ENCODE measurements around the gene EPYC.
"Not testable (repeated sequence)": the region's sequence is repeated elsewhere in the genome, so short reads cannot be mapped to it uniquely, and the experiment has no call there.

EPYC gene

GRCh38 chr12:90991952-90992465 is 12.8 kb downstream of the EPYC start:
- DNase-seq (ENCODE audit: insufficient read length, low spot score) (no peak), FAIRE-seq (no peak)

GRCh38 chr12:90990611-90991010 is 14.2 kb downstream of the EPYC start:
- no peak for FAIRE-seq
- DNase-seq (ENCODE audit: insufficient read length, low spot score): no peak

GRCh38 chr12:90989686-90990111 is 15.1 kb downstream of the EPYC start:
- FAIRE-seq: no peak

GRCh38 chr12:90987520-90987919 is 17.3 kb downstream of the EPYC start:
- DNase-seq (ENCODE audit: insufficient read length, low spot score): no peak

More at GRCh38 chr12:90989686-90990111, 15.1 kb downstream of the EPYC start:
- no peak for DNase-seq (ENCODE audit: insufficient read length, low spot score)

GRCh38 chr12:90987101-90987500 is 17.7 kb downstream of the EPYC start:
- DNase-seq (ENCODE audit: insufficient read length, low spot score): no peak
- no peak for FAIRE-seq

More at GRCh38 chr12:90987520-90987919, 17.3 kb downstream of the EPYC start:
- FAIRE-seq: no peak

GRCh38 chr12:90985331-90985730 is 19.4 kb downstream of the EPYC start:
- peak; percentile 31 for FAIRE-seq
- DNase-seq (ENCODE audit: insufficient read length, low spot score): not testable (repeated sequence)

- DNase-seq (ENCODE audit: insufficient read length, low spot score) (no peak), FAIRE-seq (no peak)
Measured at GRCh38 chr12:90984114-90984513, 20.7 kb downstream of the EPYC start.

GRCh38 chr12:90982170-90982569 is 22.6 kb downstream of the EPYC start:
- no peak for DNase-seq (ENCODE audit: insufficient read length, low spot score)
- no peak for FAIRE-seq

- DNase-seq (ENCODE audit: insufficient read length, low spot score): no peak
- FAIRE-seq: no peak
Measured at GRCh38 chr12:90979951-90980350, 24.8 kb downstream of the EPYC start.

GRCh38 chr12:90979019-90979418 is 25.8 kb downstream of the EPYC start:
- no peak for FAIRE-seq
- DNase-seq (ENCODE audit: insufficient read length, low spot score): no peak

GRCh38 chr12:90978117-90978770 is 26.5 kb downstream of the EPYC start:
- DNase-seq (ENCODE audit: insufficient read length, low spot score) (peak; percentile 46), FAIRE-seq (no peak)

GRCh38 chr12:90977224-90977623 is 27.5 kb downstream of the EPYC start:
- DNase-seq (ENCODE audit: insufficient read length, low spot score) (no peak), FAIRE-seq (no peak)

- DNase-seq (ENCODE audit: insufficient read length, low spot score) (peak; percentile 4), FAIRE-seq (no peak)
Measured at GRCh38 chr12:90974286-90974685, 30.5 kb downstream of the EPYC start.

GRCh38 chr12:90972226-90972625 is 32.5 kb downstream of the EPYC start:
- DNase-seq (ENCODE audit: insufficient read length, low spot score): no peak
- no peak for FAIRE-seq

- DNase-seq (ENCODE audit: insufficient read length, low spot score) (no peak), FAIRE-seq (no peak)
Measured at GRCh38 chr12:90970911-90971310, 33.9 kb downstream of the EPYC start.

- DNase-seq (ENCODE audit: insufficient read length, low spot score): no peak
- no peak for FAIRE-seq
Measured at GRCh38 chr12:90970471-90970870, 34.3 kb downstream of the EPYC start.

- DNase-seq (ENCODE audit: insufficient read length, low spot score) (no peak), FAIRE-seq (no peak)
Measured at GRCh38 chr12:90969851-90970250, 34.9 kb downstream of the EPYC start.

GRCh38 chr12:90969346-90969745 is 35.4 kb downstream of the EPYC start:
- DNase-seq (ENCODE audit: insufficient read length, low spot score): no peak
- FAIRE-seq: no peak

GRCh38 chr12:90965204-90965603 is 39.6 kb downstream of the EPYC start:
- FAIRE-seq: peak; percentile 49
- no peak for DNase-seq (ENCODE audit: insufficient read length, low spot score)

GRCh38 chr12:90964616-90965015 is 40.2 kb downstream of the EPYC start:
- no peak for FAIRE-seq
- no peak for DNase-seq (ENCODE audit: insufficient read length, low spot score)

GRCh38 chr12:90963946-90964345 is 40.8 kb downstream of the EPYC start:
- FAIRE-seq (no peak), DNase-seq (ENCODE audit: insufficient read length, low spot score) (no peak)

GRCh38 chr12:90961154-90961553 is 43.6 kb downstream of the EPYC start:
- FAIRE-seq (no peak), DNase-seq (ENCODE audit: insufficient read length, low spot score) (no peak)

Data from HTR-8/SVneo (cell line).